ENCODE results near the gene NRXN3.

DNA sequence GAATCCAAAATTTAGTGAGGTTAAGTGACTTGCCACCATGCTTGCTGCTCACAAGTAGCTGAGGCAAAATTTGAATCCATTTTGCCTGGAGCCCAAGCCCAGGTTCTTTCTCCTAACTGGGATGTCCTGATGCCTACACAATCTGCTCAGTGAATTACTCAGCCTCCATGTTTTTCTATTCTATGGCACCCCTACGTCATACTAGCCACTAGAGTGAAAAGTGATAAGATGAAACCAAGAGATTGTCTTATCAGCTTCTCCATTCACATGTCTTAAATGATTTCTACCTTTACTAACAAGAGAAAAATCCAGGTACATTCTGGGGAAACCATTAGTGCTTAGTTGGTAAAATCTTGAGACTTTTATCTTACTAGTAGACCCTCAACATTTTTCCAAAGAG is 1321.0 kb downstream of the NRXN3 start:
- no peak for TF ChIP-seq EZH2 (IDR thresholded peaks at IDR 0.05; ENCODE audit: borderline replicate concordance, low read length)
- TF ChIP-seq, protein P1, sequence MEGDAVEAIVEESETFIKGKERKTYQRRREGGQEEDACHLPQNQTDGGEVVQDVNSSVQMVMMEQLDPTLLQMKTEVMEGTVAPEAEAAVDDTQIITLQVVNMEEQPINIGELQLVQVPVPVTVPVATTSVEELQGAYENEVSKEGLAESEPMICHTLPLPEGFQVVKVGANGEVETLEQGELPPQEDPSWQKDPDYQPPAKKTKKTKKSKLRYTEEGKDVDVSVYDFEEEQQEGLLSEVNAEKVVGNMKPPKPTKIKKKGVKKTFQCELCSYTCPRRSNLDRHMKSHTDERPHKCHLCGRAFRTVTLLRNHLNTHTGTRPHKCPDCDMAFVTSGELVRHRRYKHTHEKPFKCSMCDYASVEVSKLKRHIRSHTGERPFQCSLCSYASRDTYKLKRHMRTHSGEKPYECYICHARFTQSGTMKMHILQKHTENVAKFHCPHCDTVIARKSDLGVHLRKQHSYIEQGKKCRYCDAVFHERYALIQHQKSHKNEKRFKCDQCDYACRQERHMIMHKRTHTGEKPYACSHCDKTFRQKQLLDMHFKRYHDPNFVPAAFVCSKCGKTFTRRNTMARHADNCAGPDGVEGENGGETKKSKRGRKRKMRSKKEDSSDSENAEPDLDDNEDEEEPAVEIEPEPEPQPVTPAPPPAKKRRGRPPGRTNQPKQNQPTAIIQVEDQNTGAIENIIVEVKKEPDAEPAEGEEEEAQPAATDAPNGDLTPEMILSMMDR (IDR thresholded peaks at IDR 0.05; ENCODE audit: low read length) = no peak

All from OCI-LY1 (cell line).